Stimulated activated CD8-positive, alpha-beta memory T cell treated with anti-CD3 and anti-CD28 coated beads, Interleukin-15, amount 100 ng/mL, for 24 hours (primary cell): Measurements from ENCODE around the gene MARVELD3.

Source experiments
- DNase-seq: peaks from one replicate; pipeline ENCODE4 v3.0.0-alpha.2; 2020; ENCODE audit warnings: low read depth

MARVELD3 gene

DNA sequence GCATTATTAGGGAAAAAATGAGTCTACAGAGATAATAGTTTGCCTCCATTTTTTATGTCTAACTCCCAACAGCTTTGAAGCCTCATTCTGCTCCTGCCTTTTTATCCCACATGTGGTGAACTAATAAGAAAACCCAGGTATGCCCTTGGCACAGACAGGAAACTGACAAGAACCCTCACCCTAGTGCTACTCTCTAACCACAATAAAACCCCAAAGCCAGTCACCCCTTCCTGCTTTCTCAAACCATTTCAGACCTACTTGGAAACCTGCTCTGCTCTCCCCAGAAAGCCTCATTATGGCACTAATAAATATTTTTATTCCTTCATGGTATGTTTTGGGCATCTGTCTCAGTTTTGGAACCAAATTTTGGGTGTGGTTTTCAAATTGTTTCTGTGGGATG, 3.9 kb upstream of the MARVELD3 start:
- DNase-seq = no peak

DNA sequence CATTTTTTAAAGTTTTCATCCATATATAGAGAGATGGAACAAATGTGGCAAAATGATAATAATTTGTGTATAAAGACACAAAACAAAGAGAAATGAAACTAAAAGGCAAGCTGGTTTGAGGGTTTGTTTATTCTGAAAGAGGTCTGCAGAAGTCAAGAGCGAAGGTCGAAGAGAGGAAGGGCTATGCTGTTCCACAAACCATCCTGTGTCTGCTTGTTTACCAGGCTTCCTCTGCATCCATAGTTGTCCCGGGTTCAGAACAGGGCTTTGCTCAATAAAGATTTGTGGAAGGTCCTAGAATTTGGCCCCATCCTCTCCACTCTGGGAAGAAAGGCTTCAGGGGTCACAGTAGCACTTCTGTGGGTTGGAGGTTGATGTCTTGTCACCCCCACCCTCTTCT, 2.4 kb upstream of the MARVELD3 start:
- DNase-seq = no peak

DNA sequence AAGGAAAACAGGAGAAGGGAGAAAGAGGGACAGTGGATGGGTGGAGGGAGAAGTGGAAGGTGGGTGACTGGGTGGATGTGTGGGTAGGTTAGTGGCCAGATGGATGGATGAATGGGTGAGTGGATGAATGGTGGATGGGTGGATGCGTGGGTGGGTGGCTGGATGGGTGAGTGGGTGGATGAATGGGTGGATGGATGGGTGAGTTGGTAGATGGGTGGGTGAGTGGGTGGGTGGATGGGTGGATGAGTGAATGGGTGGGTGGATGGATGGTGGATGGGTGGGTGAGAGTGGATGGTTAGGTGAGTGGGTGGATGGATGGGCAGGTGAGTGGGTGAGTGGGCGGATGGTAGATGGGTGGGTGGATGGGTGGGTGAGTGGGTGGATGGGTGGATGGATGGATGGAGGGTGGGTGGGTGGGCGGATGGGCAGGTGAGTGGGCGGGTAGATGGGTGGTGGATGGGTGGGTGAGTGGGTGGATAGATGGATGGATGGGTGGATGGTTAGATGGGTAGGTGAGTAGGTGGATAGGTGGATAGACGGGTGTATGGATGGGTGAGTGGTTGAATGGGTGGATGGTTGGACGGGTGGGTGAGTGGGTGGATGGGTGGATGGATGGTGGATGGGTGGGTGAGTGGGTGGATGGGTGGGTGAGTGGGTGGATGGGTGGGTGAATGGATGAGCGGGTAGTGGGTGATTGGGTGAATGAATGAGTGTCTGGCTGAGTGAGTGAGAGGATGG, 702 bp upstream of the MARVELD3 start:
- no peak for DNase-seq

DNA sequence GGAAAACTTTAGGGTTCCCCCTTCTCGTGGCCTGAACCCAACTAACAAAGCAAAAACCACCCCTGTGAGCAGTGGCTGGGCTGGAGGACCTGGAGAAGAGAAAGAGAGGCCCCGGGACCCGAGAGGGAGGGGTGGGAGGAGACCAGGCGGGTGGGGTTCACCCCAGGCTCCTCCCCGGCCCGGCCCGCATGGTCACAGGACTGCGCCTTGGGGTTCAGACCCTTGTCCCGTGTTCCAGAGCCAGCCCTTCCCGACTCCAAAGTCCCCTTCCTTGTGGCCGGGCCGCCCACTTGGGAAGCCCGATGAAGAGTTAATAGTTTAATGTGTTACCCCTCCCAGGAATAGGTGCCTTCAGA, 852 bp downstream of the MARVELD3 start:
- no peak for DNase-seq

DNA sequence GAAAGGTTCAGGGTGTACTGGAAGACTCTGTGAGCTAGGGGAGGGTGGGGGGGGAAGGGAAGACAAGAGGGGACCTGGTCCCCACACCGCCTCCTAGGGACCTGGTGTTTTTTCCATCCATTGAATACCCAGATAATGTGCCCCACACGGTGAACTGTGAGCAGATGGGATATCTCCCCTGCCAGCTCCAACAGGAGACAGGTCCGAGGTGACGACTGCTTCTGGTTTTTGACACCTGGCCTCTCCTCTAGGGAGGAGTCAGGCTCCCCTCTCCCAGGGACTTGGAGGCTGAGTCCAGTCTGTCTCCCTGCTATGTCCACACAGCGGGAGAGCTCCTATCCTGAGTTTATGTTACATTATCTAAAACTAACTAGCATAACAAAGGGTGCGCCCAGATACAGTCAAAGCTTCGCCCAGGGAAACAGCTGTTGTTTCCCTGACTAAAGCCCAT, 1.8 kb downstream of the MARVELD3 start:
- no peak for DNase-seq

DNA sequence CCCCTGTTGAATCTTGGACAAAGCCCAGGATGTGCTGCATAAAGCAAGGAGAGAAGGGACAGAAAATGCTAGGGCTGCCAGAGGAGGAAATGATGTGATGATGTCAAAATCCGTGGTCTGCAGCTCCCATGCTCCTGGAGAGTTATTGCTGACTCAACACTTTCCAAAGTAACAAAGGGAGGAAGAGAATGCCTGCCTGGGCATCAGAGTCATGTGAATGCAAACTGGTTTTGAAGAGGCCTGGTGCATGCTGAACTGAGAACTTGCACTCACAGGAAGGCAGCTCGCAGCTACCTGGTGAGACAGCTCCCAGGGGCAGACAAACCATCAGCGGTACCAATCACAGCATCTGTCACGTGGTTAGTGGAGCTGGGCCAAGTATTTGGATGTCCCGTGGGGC, 2.8 kb downstream of the MARVELD3 start:
- DNase-seq = no peak

DNA sequence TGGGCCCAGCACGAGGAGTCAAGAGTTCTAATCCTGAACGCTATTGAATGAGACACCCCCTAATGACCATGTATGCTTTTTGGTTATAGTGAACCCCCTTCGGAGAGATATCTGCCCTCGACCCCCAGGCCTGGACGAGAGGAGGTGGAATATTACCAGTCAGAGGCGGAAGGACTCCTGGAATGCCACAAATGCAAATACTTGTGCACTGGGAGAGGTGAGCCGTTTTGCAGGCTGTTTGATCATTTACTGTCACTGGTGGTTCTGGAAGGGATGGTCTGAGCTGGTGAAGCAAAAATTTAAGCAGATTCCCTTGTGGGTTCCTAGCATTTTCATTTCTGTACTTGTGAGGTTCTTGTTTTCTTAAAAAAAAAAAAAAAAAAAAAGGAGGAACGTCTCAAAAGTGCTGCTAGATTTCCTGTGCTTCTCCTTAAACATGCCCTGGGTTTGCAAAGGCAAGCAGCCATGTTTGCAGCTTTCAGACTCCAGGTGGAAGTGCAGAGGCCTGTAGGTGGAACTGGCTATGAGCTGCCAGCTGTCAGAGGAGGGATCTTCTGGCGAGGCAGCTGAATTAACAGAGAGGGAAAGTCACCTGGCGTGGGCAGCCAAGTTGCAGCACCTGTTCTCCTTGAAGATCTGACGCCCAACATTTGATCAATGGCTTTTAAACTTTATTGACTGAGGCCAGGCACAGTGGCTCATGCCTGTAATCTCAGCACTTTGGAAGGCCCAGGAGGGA, 3.5 kb downstream of the MARVELD3 start:
- DNase-seq = no peak

DNA sequence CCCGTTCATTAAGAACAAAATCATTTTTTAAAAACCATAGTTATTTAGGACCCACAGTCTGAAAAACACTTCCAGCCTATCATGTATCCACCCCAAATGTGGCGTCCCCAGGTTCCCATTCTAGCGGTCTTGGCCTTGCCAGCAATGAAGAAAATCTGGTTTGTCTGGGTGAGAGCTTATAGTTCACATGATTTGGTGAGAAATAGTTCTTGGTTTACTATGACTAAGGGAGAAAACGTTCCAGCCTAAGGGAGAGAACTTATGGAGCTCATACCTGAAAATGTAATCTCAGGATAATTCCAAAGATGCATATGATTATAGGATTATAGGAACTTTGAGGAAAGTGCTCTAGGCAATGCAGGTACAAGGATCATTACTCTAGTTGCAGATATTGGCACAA, 4.8 kb downstream of the MARVELD3 start:
- no peak for DNase-seq

DNA sequence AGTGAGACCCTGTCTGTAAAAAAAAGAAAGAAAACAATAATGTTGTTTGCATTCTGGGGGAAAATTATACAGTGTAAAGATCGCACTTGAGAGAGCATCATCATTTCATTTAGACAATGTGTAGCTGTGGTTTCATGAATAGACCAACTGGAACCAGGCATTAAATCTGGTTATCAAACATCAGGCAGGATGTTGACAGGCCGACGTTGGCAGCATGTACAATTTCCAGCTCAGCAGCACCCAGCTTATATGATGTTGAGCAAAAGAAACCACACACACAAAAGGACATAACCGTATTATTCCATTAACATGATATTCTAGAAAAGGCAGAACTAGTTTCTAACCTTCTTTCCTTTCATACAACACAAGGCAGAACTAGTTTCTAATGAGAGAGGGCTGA, 5.8 kb downstream of the MARVELD3 start:
- DNase-seq = no peak

DNA sequence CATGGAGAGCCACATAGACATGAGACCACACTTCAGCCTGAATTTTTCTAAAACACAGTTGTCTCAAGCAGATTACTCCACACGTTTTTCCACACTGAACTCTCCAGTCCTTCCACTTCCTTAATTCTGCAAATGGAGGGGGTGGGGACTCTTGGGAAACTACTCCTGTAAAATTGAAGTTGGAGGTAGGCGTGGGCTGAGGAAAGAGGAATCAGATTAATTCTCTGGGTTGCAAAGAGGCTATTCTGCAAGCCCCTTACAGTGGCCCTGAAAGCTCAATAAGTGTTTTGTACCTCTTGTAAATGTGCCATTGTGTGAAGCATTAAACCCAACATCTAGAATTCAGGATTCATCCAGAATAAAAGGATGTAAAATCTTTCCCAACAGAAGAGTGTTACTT, 9.6 kb downstream of the MARVELD3 start:
- DNase-seq = no peak

DNA sequence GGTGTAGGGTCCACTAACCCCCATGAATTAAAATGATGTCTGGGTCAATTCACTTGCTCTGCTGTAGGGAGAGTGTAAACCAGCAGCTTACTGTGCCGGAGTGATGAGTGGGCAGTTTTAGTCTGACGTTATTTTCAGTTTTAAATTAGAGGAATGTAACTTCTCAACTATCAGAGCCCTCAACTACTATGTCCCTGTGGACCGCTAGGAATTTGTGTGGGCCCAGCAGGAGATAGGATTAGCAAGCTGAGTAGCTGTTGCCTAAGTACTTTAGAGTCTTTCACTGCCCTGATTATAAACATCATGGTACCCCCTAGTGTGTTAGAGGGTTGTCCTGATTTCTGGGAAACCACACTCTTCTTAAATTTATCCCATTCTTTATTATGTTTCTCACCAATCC, 11.4 kb downstream of the MARVELD3 start:
- no peak for DNase-seq

DNA sequence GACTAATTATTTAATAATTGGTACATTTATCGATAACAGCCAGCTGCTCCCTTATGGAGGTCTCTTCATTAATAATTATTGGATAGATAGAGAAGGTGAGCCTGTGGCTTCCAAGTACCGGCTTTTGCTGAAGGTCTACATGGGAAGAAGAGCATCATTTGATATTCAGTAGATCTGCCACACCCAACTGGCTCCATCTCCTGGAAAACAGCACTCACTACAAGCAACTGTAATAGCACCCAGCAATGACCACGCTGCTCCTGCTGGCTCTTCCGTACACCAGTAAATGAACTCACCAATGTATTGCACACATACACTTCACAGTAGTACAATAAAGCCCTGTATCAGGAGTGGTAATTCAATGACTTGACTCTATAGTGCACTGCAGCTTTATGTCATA, 19.5 kb downstream of the MARVELD3 start:
- DNase-seq = no peak

DNA sequence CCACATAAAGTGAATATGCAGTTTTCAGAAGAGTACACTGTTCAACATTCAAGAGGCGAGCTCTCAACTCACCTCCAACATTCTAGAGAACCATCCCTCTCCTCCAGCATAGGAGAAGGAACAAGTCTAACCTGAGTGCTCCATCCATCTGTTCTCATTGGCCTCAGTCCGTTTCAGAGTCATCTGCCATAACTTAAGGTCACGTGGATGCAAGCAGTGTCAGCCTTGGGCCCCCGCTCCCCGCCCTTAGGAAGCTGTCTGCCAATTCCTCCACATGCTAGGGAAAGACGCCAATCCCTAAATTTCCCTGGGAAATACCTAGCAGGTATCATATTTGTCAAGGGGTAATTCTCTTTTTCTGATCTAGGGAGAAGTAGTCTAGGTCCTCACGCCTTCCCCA, 21.4 kb downstream of the MARVELD3 start:
- no peak for DNase-seq

DNA sequence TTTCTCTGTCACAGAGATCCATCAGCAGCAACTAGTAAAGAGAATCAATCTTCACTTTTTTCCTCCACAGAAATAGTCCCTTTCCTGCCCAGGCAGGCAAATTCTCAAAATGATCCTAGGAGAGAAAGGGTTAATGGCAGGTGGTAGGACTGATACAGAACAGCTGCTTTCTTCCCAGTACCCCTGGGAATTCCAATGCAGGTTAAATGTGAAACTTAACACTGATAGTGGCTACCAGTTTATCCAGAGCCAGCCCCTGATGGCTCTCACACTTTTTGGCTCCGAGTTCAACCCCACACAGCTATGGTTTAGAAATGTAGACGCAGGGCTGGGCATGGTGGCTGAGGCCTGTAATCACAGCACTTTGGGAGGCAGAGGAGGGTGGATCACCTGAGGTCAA, 22.2 kb downstream of the MARVELD3 start:
- DNase-seq = no peak

DNA sequence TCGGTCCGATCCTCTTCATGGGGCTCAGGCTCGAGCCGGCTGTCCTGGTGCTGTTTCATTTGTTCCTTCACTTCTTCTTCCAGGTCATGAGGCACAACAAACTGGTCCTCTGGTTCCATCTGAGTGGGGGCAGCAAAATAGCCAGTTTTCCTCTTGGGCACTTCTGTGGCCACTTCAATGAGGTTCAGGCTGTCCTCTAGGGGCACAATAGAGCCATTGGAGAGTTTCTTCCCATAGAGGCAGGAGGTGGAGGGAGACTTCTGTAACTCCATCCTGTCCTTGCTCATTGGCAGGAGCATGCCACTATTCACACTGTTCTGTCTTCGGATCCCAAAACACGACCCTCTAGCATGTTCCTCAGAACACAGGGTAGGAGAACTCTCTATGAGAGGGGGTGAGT, 22.9 kb downstream of the MARVELD3 start:
- DNase-seq = no peak

DNA sequence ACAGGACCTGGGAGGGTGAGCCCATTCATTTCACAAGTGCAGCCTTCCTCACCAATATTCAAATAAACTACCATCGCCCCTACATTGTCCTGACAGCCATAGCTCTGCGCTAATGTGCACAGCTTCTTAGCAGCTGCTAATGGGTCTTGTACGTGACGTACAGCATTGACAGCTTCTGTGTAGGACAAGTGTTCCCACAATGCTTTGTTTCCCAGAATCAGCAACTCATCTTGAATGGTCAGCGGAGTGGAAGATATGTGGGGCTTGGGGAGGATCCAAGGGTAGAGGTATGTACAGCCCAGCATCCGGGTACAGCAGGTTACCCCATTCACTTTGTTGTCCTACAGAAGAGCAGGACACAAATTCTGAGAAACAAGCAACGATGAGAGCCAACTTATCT, 23.7 kb downstream of the MARVELD3 start:
- no peak for DNase-seq

DNA sequence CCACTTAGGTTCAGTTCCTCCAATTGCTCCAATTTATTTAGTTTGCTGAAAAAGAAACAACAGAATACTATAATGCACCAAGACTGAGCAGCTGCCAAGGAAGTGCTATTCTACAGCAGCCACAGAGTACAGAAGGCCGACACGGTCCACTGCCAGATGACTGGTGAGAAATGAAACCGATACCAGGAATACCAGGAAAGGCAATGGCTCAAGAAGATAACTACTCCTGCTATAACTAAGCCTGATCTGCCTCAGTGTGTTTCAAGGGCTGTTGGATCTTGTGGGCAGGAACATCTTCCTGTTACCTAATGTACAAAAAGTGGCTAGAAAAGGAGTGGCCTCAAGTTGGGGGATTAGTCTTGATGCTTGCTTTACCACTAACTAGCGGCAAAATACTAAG, 32.8 kb downstream of the MARVELD3 start:
- DNase-seq = no peak

DNA sequence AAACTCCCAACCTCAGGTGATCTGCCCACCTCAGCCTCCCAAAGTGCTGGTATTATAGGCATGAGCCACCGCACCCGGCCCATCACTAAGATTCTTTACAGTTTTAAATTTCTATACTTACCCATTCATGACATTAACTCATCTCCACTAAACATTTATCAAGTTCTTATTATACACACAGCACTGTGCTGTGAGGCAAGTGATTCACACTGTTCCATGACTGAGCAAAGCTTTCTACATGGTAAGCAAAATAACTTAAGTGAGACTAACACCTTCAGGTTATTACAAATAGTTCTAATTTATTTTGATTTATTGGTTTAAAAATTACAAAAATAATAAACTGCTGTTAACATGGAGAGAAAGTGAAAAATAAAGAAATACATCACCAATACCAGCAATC, 33.5 kb downstream of the MARVELD3 start:
- no peak for DNase-seq

DNA sequence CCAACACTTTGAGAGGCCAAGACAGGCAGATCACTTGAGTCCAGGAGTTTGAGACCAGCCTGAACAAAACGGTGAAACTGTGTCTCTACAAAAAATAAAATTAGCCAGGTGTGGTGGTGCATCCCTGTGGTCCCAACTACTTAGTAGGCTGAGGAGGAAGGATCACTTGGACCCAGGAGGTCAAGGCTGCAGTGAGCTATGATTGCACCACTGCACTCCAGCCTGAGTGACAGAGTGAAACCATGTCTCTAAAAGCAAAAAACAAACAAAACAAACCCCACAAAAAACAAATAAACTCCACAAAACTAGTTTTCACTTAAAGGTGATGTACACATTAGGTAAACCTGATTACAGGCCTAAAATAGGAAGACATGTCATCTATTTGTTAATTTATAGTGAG, 40.3 kb downstream of the MARVELD3 start:
- DNase-seq = no peak

DNA sequence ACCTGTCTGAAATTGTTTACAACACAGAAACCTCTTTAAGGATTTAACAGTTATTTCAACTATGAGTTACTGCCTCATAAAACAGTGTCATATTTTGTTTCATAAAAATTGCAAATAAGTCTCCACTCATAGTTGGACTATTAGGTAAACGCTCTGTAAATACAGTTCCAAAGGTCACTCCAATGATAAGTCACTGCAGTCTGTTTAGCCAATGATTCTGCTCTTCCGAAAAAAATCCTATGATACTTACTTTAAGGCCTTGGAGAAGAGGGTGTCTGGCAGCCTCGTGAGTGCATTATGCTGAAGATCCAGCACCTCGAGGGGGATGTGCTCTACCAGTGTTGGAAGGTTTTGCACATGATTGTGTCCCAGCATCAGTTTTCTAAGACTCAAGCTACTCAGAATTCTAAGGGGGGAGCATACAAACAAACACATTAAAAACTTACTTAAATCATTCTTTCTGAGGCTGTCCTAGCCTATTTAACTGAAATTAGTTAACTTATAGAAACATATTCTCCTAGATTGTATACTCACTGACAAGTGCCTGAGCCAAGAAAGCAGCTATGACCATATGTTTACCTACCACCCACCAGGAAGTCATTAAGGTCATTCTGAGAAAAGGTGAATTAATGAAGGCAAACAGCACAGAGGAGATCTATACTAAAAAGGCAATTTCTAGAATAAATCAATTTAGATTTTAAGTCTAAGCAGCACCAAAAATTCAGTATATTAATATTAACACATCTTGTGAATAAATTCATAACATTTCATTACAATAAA, 41.1 kb downstream of the MARVELD3 start:
- DNase-seq = no peak

DNA sequence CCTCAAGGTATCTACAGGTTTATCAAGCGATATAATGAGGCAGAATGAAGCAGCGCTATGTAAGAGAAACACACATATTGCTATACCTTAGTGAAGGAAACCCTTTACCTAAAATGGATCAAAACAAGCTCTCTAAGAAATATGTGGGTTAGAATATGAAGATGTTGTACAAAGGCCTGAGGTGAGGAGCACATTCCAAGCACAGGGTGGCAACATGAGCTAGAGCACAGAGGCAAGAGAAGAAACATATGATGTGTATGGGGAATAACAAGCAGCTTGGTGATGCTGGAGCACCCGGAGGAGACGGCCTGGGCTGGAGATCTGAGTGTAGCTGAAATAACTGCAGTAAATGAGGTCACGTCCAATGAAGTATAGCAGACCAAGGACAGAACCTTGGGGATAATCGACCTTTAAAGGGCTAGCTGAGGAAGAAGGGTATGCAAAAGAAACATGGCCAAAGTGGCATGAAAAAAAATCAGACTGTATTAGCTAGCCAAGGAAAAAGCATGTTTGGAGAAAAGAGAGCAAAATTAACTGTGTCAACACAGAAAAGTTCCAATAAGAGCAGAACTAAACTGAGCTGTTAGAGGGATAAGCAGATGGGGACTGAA, 44.0 kb downstream of the MARVELD3 start:
- DNase-seq = no peak

DNA sequence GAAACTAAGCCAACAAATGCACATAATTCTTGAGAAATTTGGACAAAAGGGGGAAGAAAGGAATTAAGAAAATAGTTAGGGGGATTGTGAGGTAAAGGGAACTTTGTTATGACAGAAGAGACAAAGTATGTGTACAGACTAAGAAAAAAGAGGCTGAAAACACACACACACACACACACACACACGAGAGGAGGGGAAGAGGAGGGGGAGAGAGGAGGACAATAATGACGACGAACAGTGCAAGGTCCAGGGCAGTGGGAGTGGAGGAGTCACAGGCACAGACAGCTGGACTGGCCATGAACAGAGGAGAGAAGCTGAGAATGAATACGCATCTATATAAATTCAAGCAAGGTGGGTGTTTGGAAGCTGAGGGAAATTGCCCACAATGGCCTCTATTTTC, 44.6 kb downstream of the MARVELD3 start:
- DNase-seq = no peak

DNA sequence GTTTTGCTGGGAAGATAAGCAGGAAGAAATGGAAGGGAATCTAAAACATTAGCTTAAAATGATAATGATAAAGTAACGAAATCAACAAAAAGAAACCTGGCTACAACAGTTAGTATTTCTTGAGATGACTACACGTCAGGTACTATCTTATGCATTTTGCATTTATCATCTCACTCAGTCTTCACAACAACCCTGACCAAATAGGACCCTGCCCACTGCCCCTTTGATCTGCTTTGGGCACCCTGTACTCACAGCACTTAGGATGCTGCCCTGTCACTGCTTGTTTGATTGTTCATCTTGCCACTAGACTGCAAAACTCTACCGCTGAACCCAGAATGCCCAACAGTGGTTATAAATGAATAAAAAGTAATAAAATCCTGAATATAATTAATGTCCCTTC, 45.2 kb downstream of the MARVELD3 start:
- DNase-seq = no peak
